WTC11 (cell line): Measurements from ENCODE around the gene SLC44A1. TPM values are rescaled to one million over a fixed set of nuclear protein-coding genes. Genes with fewer than 3 reads are reported as not detected.

Experiments
- ATAC-seq: fragments of 200-7000 bp; cut with Tn5 transposase; 2 replicates; pipeline ENCODE4 v1.10.0; 2021; ENCODE audit warnings: mild to moderate bottlenecking, moderate library complexity
- CTCF ChIA-PET: fragments of 300-600 bp; sonication (Branson Sonifier 250); formaldehyde crosslinking; loops from one replicate; lab custom pipeline; 2021; ENCODE audit warnings: antibody characterized with exemption; lab: Charles Lee
- POLR2A ChIA-PET: fragments of 350-600 bp; sonication (Branson Sonifier 250); formaldehyde crosslinking; loops from one replicate; lab custom pipeline; 2021; ENCODE audit warnings: antibody characterized with exemption; lab: Charles Lee
- DNase-seq: peaks from one replicate; pipeline ENCODE4 v3.0.0; 2021; ENCODE audit warnings: low spot score
- H3K27ac Mint-ChIP-seq: 2 replicates; pipeline ENCODE4 v1.8.0; 2021; ENCODE audit warnings: mixed read lengths
- H3K27me3 Mint-ChIP-seq: 2 replicates; pipeline ENCODE4 v1.8.0; 2021; ENCODE audit warnings: low read depth, mild to moderate bottlenecking, moderate library complexity, mixed read lengths
- H3K36me3 Mint-ChIP-seq: 2 replicates; pipeline ENCODE4 v1.8.0; 2021; ENCODE audit warnings: mixed read lengths
- H3K4me1 Mint-ChIP-seq: 2 replicates; pipeline ENCODE4 v1.8.0; 2022; ENCODE audit warnings: mixed read lengths
- H3K4me3 Mint-ChIP-seq: 2 replicates; pipeline ENCODE4 v1.8.0; 2021; ENCODE audit warnings: mild to moderate bottlenecking, moderate library complexity, mixed read lengths
- H3K9me3 Mint-ChIP-seq: 2 replicates; pipeline ENCODE4 v1.8.0; 2021; ENCODE audit warnings: mixed read lengths
- ATF1 ChIP-seq: sonication (generic); formaldehyde crosslinking; IDR thresholded peaks from 2 replicates; pipeline ENCODE4 v1.8.1; 2023; ENCODE audit warnings: mild to moderate bottlenecking, moderate library complexity, missing genetic modification reagents
- FOXK1 ChIP-seq: sonication (generic); formaldehyde crosslinking; IDR thresholded peaks from 2 replicates; pipeline ENCODE4 v1.8.0; 2022; ENCODE audit warnings: mild to moderate bottlenecking, moderate library complexity, missing genetic modification reagents
- GTF2I ChIP-seq: fragments of 250-450 bp; sonication (Bioruptor Pico); conservative IDR thresholded peaks from 2 replicates; pipeline ENCODE4 v1.4.0; 2021; ENCODE audit warnings: mild to moderate bottlenecking
- HMGA2 ChIP-seq: fragments of 250-450 bp; sonication (Bioruptor Pico); IDR thresholded peaks from 2 replicates; pipeline ENCODE4 v1.4.0; 2021; ENCODE audit warnings: mild to moderate bottlenecking, moderate library complexity
- NFYB ChIP-seq: sonication (generic); formaldehyde crosslinking; conservative IDR thresholded peaks from 2 replicates; pipeline ENCODE4 v1.8.0; 2022; ENCODE audit warnings: low read depth, missing genetic modification reagents
- NR1H2 ChIP-seq: sonication (generic); formaldehyde crosslinking; IDR thresholded peaks from 2 replicates; pipeline ENCODE4 v1.9.0; 2021; ENCODE audit warnings: mild to moderate bottlenecking, moderate library complexity, missing genetic modification reagents
- NR3C1 ChIP-seq: sonication (generic); formaldehyde crosslinking; conservative IDR thresholded peaks from 2 replicates; pipeline ENCODE4 v1.8.1; 2023; ENCODE audit warnings: low read depth, mild to moderate bottlenecking, missing genetic modification reagents
- OVOL2 ChIP-seq: fragments of 250-450 bp; sonication (Bioruptor Pico); IDR thresholded peaks from 2 replicates; pipeline ENCODE4 v1.9.0; 2021; ENCODE audit warnings: mild to moderate bottlenecking, borderline replicate concordance
- RELA ChIP-seq: sonication (generic); formaldehyde crosslinking; IDR thresholded peaks from 2 replicates; pipeline ENCODE4 v1.8.1; 2022; ENCODE audit warnings: missing genetic modification reagents, mild to moderate bottlenecking, borderline replicate concordance
- TCF7 ChIP-seq: sonication (generic); formaldehyde crosslinking; IDR thresholded peaks from 2 replicates; pipeline ENCODE4 v1.8.0; 2022; ENCODE audit warnings: mild to moderate bottlenecking, low read depth, missing genetic modification reagents, moderate library complexity
- ZBTB21 ChIP-seq: sonication (generic); formaldehyde crosslinking; IDR thresholded peaks from 2 replicates; pipeline ENCODE4 v1.8.1; 2023; ENCODE audit warnings: mild to moderate bottlenecking, missing genetic modification reagents, borderline replicate concordance
- ZNF232 ChIP-seq: sonication (generic); formaldehyde crosslinking; IDR thresholded peaks from 2 replicates; pipeline ENCODE4 v1.8.0; 2022; ENCODE audit warnings: mild to moderate bottlenecking, missing genetic modification reagents
- ZNF317 ChIP-seq: sonication (generic); formaldehyde crosslinking; IDR thresholded peaks from 2 replicates; pipeline ENCODE4 v1.8.1; 2023; ENCODE audit warnings: low read depth, mild to moderate bottlenecking, moderate library complexity, missing genetic modification reagents, borderline replicate concordance
- ZNF671 ChIP-seq: fragments of 250-450 bp; sonication (Bioruptor Pico); IDR thresholded peaks from 2 replicates; pipeline ENCODE4 v1.8.0; 2021; ENCODE audit warnings: mild to moderate bottlenecking
- total RNA-seq: library from RNA; stranded (reverse); gene quantifications from 3 replicates; pipeline ENCODE4 v1.2.3, GENCODE V29; 2021
- TF ChIP-seq, protein P1 (sequence below): sonication (generic); formaldehyde crosslinking; IDR thresholded peaks from 2 replicates; pipeline ENCODE4 v1.8.1; 2022; ENCODE audit warnings: missing genetic modification reagents, borderline replicate concordance
- TF ChIP-seq, protein P2 (sequence below): sonication (generic); formaldehyde crosslinking; IDR thresholded peaks from 2 replicates; pipeline ENCODE4 v1.8.0; 2022; ENCODE audit warnings: mild to moderate bottlenecking, missing genetic modification reagents
- TF ChIP-seq, protein P3 (sequence below): sonication (generic); formaldehyde crosslinking; IDR thresholded peaks from 2 replicates; pipeline ENCODE4 v1.8.1; 2023; ENCODE audit warnings: mild to moderate bottlenecking, missing genetic modification reagents, borderline replicate concordance
- TF ChIP-seq, protein P4 (sequence below): sonication (generic); formaldehyde crosslinking; IDR thresholded peaks from 2 replicates; pipeline ENCODE4 v1.8.0; 2022; ENCODE audit warnings: mild to moderate bottlenecking, missing genetic modification reagents
- TF ChIP-seq, protein P5 (sequence below): fragments of 250-450 bp; sonication (Bioruptor Pico); IDR thresholded peaks from 2 replicates; pipeline ENCODE4 v1.9.0; 2021; ENCODE audit warnings: mild to moderate bottlenecking, borderline replicate concordance

The SLC44A1 gene
- total RNA-seq, 1 experiment from 2014 or later: 48.9 TPM

DNA sequence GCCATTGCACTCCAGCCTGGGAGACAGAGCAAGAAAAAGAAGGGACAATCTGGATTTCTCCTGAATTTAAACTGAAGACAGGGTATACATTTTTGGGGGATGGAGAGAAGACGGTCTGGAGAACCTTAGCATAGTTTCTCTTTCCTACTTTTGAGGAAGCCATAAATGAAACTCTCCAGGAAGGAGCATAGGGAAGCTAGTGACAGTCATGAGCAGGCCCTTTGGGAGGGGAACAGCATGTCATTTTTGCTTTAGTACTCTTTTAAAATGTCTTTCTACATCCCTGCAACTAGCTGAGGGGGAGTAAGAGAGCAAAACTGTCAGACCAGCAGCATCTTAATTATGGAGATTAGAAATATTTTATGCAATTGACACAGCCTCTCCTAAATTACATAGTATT, 8.2 kb upstream of the SLC44A1 start (continued):
- TF ChIP-seq, protein P1, sequence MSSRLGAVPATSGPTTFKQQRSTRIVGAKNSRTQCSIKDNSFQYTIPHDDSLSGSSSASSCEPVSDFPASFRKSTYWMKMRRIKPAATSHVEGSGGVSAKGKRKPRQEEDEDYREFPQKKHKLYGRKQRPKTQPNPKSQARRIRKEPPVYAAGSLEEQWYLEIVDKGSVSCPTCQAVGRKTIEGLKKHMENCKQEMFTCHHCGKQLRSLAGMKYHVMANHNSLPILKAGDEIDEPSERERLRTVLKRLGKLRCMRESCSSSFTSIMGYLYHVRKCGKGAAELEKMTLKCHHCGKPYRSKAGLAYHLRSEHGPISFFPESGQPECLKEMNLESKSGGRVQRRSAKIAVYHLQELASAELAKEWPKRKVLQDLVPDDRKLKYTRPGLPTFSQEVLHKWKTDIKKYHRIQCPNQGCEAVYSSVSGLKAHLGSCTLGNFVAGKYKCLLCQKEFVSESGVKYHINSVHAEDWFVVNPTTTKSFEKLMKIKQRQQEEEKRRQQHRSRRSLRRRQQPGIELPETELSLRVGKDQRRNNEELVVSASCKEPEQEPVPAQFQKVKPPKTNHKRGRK: no peak

DNA sequence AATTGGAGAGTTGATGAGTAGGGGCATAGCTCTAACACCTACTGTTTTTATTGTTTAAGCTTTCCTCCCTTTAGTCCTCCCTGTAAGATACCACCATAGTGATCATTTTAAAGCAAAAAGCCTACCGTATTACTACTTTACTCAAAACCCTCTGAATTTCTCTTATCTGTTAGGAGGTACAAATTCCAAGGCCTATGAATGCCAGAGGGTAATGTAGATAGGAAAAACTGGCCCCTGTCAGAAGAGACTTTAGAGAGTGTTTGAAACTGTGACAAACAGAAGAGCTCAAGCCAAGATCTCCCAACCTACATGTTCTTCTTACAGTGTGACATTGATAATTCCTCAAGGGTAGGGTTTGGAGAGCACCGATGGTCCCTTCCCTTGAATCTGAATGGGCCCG, 7.2 kb upstream of the SLC44A1 start:
- Mint-ChIP-seq H3K9me3 (no peaks in the 10 kb centered on the region), H3K36me3 (no peaks in the 10 kb centered on the region), H3K4me3 (no peak overlapping the region), H3K27me3 (no peaks in the 10 kb centered on the region), H3K27ac (no peak overlapping the region), H3K4me1 (peaks cover 27% of the 10 kb centered on the region)
- DNase-seq (no peak), ATAC-seq (no peak)
- TF ChIP-seq, protein P2, sequence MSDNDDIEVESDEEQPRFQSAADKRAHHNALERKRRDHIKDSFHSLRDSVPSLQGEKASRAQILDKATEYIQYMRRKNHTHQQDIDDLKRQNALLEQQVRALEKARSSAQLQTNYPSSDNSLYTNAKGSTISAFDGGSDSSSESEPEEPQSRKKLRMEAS (CRISPR knock-in tag): no peak
- TF ChIP-seq NR3C1 (no peak), NFYB (CRISPR knock-in tag) (no peak), ZNF671 (CRISPR knock-in tag) (no peak), ZBTB21 (CRISPR knock-in tag) (no peak), RELA (CRISPR knock-in tag) (no peak)
- ChIA-PET POLR2A (interaction anchor here (0.6 kb wide), 1 partner anchor 100 kb away, joined by 3 read pairs; no protein-coding TSS in a partner anchor), CTCF (no interaction called here)

DNA sequence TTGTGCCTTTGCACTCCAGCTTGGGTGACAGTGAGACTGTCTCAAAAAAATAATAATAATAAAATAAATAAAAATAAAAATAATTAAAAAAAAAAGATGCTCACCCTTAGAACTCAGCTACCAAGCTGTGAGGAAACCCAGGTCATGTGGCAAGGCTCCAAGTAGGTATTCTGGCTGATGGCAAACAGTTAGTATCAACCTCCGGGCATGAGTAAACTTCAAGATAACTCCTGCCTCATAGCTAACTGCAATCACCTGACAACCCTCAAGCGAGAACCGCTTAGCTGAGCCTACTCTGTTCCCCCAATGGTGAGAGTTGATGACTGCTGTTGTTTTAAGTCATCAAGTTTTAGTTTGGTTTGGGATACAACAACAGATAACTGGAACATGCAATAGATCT, 6.1 kb upstream of the SLC44A1 start:
- H3K4me1 Mint-ChIP-seq: peaks cover 34% of the 10 kb centered on the region
- no peak for ATAC-seq
- no peaks in the 10 kb centered on the region for H3K27me3 Mint-ChIP-seq
- TF ChIP-seq ZNF232 (CRISPR knock-in tag): no peak
- TF ChIP-seq, protein P3, sequence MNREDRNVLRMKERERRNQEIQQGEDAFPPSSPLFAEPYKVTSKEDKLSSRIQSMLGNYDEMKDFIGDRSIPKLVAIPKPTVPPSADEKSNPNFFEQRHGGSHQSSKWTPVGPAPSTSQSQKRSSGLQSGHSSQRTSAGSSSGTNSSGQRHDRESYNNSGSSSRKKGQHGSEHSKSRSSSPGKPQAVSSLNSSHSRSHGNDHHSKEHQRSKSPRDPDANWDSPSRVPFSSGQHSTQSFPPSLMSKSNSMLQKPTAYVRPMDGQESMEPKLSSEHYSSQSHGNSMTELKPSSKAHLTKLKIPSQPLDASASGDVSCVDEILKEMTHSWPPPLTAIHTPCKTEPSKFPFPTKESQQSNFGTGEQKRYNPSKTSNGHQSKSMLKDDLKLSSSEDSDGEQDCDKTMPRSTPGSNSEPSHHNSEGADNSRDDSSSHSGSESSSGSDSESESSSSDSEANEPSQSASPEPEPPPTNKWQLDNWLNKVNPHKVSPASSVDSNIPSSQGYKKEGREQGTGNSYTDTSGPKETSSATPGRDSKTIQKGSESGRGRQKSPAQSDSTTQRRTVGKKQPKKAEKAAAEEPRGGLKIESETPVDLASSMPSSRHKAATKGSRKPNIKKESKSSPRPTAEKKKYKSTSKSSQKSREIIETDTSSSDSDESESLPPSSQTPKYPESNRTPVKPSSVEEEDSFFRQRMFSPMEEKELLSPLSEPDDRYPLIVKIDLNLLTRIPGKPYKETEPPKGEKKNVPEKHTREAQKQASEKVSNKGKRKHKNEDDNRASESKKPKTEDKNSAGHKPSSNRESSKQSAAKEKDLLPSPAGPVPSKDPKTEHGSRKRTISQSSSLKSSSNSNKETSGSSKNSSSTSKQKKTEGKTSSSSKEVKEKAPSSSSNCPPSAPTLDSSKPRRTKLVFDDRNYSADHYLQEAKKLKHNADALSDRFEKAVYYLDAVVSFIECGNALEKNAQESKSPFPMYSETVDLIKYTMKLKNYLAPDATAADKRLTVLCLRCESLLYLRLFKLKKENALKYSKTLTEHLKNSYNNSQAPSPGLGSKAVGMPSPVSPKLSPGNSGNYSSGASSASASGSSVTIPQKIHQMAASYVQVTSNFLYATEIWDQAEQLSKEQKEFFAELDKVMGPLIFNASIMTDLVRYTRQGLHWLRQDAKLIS: no peak
- TF ChIP-seq FOXK1 (CRISPR knock-in tag): no peak
- no peak for TF ChIP-seq GTF2I
- TF ChIP-seq OVOL2 (CRISPR knock-in tag): no peak
- no peak for TF ChIP-seq ATF1 (CRISPR knock-in tag)
- TF ChIP-seq ZNF671 (CRISPR knock-in tag): no peak
- no peak for TF ChIP-seq HMGA2 (CRISPR knock-in tag)
- TF ChIP-seq, all 79 proteins: peak for 0
- CTCF ChIA-PET: no interaction called here
- H3K4me3 Mint-ChIP-seq: no peak overlapping the region
- POLR2A ChIA-PET: no interaction called here
- no peaks in the 10 kb centered on the region for H3K36me3 Mint-ChIP-seq
- H3K27ac Mint-ChIP-seq: no peak overlapping the region
- no peaks in the 10 kb centered on the region for H3K9me3 Mint-ChIP-seq
- no peak for DNase-seq

DNA sequence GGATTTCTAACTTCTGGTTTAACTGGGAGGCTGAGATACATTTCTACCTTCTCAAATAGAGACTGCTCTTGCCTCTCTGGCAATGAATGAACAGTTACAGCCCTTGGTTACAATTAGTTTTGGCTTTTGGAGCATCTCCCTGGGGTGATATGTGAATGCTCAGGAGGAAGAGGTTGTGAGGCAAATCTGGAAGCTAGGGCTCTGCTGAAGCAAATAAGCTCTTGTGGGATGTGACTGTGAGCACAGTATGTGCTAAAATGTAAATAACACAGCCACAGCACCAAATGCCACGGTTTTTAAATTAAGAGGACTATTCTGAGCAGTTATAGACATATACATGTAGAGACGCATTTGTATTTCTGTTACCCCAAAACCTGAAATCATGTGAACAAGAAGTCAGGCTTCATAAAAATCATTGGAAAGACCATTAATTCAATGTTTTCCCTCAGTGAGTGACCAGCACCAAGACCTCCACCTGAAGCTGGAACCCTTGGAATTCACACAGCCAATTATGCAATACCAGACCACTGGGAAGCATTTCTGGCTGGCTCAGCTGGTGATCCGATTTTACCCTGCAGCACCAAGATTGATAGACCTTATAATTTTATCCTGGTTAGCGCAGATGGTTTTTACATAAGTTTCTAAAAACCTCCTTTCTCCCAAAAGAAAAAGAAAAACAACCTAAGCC, 3.0 kb upstream of the SLC44A1 start:
- DNase-seq: no peak
- H3K4me3 Mint-ChIP-seq: peak overlapping the region; percentile 47
- POLR2A ChIA-PET: interaction anchor here (0.6 kb wide), 1 partner anchor 376 kb away, joined by 4 read pairs; no protein-coding TSS in a partner anchor
- H3K4me1 Mint-ChIP-seq: peaks cover 46% of the 10 kb centered on the region
- no peaks in the 10 kb centered on the region for H3K27me3 Mint-ChIP-seq
- H3K36me3 Mint-ChIP-seq: no peaks in the 10 kb centered on the region
- CTCF ChIA-PET: interaction anchor here (0.6 to 1.5 kb wide), 5 partner anchors 11 to 498 kb away, joined by 3 to 5 read pairs (median 3); no protein-coding TSS in a partner anchor
- peak overlapping the region; percentile 89 for H3K27ac Mint-ChIP-seq
- ATAC-seq: no peak
- H3K9me3 Mint-ChIP-seq: no peaks in the 10 kb centered on the region
- TF ChIP-seq, protein P4, sequence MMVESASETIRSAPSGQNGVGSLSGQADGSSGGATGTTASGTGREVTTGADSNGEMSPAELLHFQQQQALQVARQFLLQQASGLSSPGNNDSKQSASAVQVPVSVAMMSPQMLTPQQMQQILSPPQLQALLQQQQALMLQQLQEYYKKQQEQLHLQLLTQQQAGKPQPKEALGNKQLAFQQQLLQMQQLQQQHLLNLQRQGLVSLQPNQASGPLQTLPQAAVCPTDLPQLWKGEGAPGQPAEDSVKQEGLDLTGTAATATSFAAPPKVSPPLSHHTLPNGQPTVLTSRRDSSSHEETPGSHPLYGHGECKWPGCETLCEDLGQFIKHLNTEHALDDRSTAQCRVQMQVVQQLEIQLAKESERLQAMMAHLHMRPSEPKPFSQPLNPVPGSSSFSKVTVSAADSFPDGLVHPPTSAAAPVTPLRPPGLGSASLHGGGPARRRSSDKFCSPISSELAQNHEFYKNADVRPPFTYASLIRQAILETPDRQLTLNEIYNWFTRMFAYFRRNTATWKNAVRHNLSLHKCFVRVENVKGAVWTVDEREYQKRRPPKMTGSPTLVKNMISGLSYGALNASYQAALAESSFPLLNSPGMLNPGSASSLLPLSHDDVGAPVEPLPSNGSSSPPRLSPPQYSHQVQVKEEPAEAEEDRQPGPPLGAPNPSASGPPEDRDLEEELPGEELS (CRISPR knock-in tag): no peak
- TF ChIP-seq NR1H2: no peak
- no peak for TF ChIP-seq ZNF317
- TF ChIP-seq TCF7 (CRISPR knock-in tag): no peak
- TF ChIP-seq, protein P5, sequence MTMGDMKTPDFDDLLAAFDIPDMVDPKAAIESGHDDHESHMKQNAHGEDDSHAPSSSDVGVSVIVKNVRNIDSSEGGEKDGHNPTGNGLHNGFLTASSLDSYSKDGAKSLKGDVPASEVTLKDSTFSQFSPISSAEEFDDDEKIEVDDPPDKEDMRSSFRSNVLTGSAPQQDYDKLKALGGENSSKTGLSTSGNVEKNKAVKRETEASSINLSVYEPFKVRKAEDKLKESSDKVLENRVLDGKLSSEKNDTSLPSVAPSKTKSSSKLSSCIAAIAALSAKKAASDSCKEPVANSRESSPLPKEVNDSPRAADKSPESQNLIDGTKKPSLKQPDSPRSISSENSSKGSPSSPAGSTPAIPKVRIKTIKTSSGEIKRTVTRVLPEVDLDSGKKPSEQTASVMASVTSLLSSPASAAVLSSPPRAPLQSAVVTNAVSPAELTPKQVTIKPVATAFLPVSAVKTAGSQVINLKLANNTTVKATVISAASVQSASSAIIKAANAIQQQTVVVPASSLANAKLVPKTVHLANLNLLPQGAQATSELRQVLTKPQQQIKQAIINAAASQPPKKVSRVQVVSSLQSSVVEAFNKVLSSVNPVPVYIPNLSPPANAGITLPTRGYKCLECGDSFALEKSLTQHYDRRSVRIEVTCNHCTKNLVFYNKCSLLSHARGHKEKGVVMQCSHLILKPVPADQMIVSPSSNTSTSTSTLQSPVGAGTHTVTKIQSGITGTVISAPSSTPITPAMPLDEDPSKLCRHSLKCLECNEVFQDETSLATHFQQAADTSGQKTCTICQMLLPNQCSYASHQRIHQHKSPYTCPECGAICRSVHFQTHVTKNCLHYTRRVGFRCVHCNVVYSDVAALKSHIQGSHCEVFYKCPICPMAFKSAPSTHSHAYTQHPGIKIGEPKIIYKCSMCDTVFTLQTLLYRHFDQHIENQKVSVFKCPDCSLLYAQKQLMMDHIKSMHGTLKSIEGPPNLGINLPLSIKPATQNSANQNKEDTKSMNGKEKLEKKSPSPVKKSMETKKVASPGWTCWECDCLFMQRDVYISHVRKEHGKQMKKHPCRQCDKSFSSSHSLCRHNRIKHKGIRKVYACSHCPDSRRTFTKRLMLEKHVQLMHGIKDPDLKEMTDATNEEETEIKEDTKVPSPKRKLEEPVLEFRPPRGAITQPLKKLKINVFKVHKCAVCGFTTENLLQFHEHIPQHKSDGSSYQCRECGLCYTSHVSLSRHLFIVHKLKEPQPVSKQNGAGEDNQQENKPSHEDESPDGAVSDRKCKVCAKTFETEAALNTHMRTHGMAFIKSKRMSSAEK (CRISPR knock-in tag): no peak
